ENCODE data around the gene ABCG4. TPM values are rescaled to one million over a fixed set of nuclear protein-coding genes. Genes with fewer than 3 reads are reported as not detected.
"Not testable (repeated sequence)": the region's sequence is repeated elsewhere in the genome, so short reads cannot be mapped to it uniquely, and the experiment has no call there.

Gene ABCG4
- total RNA-seq, 1 donor from 2014 or later, result 1.8 TPM

DNA sequence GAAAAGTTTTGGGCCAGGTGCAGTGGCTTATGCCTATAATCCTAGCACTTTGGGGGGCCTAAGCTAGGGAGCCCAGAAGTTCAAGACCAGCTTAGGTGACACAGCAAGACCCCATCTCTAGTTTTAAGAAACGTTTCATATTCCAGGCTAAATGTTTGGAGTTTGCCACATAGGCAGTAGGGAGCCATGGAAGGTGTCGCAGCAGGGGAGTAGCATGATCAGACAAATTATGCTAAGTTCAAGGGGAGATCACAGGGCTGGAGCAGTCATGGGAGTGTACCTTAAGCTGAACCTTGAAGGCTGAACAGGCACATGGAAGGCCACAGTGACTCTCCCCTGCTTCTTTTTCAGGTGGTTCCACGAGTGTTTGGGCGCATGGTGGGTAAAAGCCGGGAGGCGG is 30.5 kb downstream of the ABCG4 start:
- H3K9me3 ChIP-seq (replicated peaks), result no peaks in the 10 kb centered on the region
- no peak for DNase-seq
- H3K36me3 ChIP-seq, result peaks cover 64% of the 10 kb centered on the region
- no peak overlapping the region for H3K4me3 ChIP-seq
- no peaks in the 10 kb centered on the region for H3K27me3 ChIP-seq (ENCODE audit: low read depth)
- no peak overlapping the region for H3K27ac ChIP-seq (replicated peaks)
- H3K4me1 ChIP-seq, result peaks cover 11% of the 10 kb centered on the region
- intact Hi-C loops (cut with micrococcal nuclease), result no loop called here
- TF ChIP-seq, protein P1, sequence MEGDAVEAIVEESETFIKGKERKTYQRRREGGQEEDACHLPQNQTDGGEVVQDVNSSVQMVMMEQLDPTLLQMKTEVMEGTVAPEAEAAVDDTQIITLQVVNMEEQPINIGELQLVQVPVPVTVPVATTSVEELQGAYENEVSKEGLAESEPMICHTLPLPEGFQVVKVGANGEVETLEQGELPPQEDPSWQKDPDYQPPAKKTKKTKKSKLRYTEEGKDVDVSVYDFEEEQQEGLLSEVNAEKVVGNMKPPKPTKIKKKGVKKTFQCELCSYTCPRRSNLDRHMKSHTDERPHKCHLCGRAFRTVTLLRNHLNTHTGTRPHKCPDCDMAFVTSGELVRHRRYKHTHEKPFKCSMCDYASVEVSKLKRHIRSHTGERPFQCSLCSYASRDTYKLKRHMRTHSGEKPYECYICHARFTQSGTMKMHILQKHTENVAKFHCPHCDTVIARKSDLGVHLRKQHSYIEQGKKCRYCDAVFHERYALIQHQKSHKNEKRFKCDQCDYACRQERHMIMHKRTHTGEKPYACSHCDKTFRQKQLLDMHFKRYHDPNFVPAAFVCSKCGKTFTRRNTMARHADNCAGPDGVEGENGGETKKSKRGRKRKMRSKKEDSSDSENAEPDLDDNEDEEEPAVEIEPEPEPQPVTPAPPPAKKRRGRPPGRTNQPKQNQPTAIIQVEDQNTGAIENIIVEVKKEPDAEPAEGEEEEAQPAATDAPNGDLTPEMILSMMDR (IDR thresholded peaks at IDR 0.05; ENCODE audit: borderline replicate concordance), result no peak

DNA sequence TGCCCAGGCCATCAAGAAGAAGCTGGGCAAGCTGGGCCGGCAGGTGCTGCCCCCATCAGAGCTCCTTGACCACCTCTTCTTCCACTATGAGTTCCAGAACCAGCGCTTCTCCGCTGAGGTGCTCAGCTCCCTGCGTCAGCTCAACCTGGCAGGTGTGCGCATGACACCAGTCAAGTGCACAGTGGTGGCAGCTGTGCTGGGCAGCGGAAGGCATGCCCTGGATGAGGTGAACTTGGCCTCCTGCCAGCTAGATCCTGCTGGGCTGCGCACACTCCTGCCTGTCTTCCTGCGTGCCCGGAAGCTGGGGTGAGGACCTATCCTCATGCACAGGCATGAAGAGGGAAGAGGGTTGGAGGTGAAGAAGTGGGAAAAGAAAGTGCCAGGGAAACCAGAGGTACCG is 31.1 kb downstream of the ABCG4 start:
- intact Hi-C loops (cut with micrococcal nuclease), result no loop called here
- peaks cover 11% of the 10 kb centered on the region for H3K4me1 ChIP-seq
- peaks cover 57% of the 10 kb centered on the region for H3K36me3 ChIP-seq
- no peak overlapping the region for H3K27ac ChIP-seq (replicated peaks)
- H3K9me3 ChIP-seq (replicated peaks), result no peaks in the 10 kb centered on the region
- H3K27me3 ChIP-seq (ENCODE audit: low read depth), result no peaks in the 10 kb centered on the region
- no peak overlapping the region for H3K4me3 ChIP-seq
- TF ChIP-seq, protein P1 (IDR thresholded peaks at IDR 0.05; ENCODE audit: borderline replicate concordance), result no peak
- no peak for DNase-seq

DNA sequence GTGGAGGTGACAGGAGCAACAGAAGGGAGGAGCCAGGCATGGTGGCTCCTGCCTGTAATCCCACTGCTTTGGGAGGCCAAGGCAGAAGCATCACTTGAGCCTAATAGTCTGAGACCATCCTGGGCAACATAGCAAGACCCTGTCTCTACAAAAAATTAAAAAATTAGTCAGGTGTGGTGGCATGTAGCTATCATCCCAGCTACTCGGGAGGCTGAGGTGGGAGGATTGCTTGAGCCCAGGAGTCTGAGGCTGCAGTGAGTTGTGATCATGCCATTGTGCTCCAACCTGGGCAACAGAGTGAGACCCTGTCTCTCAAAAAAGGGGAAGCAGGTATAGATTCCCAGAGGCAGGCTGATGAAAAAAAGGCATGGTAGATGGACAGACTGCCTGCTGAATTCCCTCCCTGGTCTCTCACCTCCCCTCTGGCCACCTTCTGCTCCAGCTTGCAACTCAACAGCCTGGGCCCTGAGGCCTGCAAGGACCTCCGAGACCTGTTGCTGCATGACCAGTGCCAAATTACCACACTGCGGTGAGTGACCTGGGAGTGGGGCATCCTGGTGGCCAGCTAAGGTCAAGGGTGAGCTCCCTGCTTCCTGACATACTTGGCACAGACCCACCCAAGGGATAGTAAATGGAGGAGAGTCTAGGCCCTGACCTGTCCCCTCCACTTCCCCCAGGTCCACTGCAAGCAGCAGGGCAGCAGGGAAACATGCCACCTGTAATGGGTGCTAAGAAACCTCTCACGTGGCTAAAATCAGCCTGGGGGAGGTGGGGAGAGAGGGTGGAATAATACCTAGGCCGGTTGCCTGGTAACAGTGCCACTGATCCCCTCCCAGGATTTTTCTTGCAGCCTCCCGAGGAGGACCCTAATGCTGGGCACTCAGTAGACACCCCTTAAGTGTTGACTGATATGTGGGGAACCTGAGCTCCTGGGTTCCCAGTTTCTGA is 32.2 kb downstream of the ABCG4 start:
- TF ChIP-seq, protein P1 (IDR thresholded peaks at IDR 0.05; ENCODE audit: borderline replicate concordance), result no peak
- intact Hi-C loops (cut with micrococcal nuclease), result no loop called here
- Histone ChIP-seq H3K9me3 (replicated peaks) (no peaks in the 10 kb centered on the region), H3K27ac (replicated peaks) (no peak overlapping the region), H3K4me3 (no peak overlapping the region), H3K36me3 (peaks cover 49% of the 10 kb centered on the region), H3K27me3 (ENCODE audit: low read depth) (no peaks in the 10 kb centered on the region), H3K4me1 (peaks cover 11% of the 10 kb centered on the region)
- no peak for DNase-seq

DNA sequence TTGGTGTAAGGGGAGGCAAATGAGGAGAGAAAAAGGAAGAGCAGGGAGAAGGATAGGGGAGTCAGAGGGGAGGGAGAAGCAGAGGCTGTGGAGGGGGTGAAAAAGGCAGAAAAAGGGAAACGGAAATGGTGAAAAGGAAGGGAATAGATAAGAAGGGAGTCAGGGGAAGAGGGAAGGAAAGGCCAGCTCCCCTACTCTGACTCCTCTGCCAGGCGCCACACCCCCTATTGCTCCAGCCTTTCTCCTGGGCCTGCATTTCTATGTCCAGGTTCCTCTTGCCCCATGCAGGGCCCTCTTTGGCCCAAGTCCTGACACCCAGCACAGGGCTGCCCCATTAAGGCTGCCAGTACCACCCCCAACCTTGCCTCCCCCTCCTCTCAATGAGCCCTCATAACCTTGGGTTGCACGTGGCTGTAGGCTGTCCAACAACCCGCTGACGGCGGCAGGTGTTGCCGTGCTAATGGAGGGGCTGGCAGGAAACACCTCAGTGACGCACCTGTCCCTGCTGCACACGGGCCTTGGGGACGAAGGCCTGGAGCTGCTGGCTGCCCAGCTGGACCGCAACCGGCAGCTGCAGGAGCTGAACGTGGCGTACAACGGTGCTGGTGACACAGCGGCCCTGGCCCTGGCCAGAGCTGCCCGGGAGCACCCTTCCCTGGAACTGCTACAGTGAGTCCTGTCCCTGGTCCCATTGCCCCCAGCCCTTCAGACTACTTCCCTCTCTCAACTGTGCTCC is 33.0 kb downstream of the ABCG4 start:
- intact Hi-C loops (cut with micrococcal nuclease), result no loop called here
- TF ChIP-seq, protein P1 (IDR thresholded peaks at IDR 0.05; ENCODE audit: borderline replicate concordance), result no peak
- peaks cover 41% of the 10 kb centered on the region for H3K36me3 ChIP-seq

DNA sequence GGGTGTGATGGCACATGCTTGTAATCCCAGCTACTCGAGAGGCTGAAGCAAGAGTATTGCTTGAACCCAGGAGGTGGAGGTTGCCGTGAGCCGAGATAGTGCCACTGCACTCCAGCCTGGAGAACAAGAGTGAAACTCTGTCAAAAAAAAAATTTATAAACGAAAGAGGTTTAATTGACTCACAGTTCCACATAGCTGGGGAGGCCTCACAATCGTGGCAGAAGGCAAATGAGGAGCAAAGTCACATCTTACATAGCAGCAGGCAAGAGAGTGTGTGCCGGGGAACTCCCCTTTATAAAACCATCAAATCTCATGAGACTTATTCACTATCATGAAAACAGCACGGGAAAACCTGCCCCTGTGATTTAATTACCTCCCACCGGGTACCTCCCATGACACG is 35.5 kb downstream of the ABCG4 start:
- H3K27ac ChIP-seq (replicated peaks); H3K4me1 ChIP-seq; intact Hi-C loops (cut with micrococcal nuclease); H3K4me3 ChIP-seq; H3K9me3 ChIP-seq (replicated peaks); DNase-seq: not testable (repeated sequence)
- Histone ChIP-seq H3K27me3 (ENCODE audit: low read depth) (peaks cover 21% of the 10 kb centered on the region), H3K36me3 (peaks cover 30% of the 10 kb centered on the region)

More for the DNA sequence above, 33.0 kb downstream of the ABCG4 start:
- Histone ChIP-seq H3K9me3 (replicated peaks) (no peaks in the 10 kb centered on the region), H3K27me3 (ENCODE audit: low read depth) (peaks cover 6% of the 10 kb centered on the region), H3K4me1 (peaks cover 11% of the 10 kb centered on the region), H3K4me3 (no peak overlapping the region), H3K27ac (replicated peaks) (no peak overlapping the region)
- no peak for DNase-seq
